Ascending aorta (tissue), 2 donors: ENCODE data around the gene HS3ST6. TPM values are rescaled to one million over a fixed set of nuclear protein-coding genes. Genes with fewer than 3 reads are reported as not detected.

Experiments
- DNase-seq, 2 donors: peaks; one replicate each; pipeline ENCODE4 v3.0.0-alpha.2; 2019; ENCODE audit warnings: low spot score in 2 of 2
- H3K27ac ChIP-seq, 2 donors: fragments of 200-600 bp; sonication (generic); one replicate each; pipeline ENCODE4 v1.5.1; 2016 to 2017; ENCODE audit warnings: mild to moderate bottlenecking in 1 of 2
- H3K27me3 ChIP-seq: fragments of 200-600 bp; sonication (generic); one replicate; pipeline ENCODE4 v1.5.1; 2017
- H3K36me3 ChIP-seq, 2 donors: fragments of 200-600 bp; sonication (generic); one replicate each; pipeline ENCODE4 v1.5.1; 2016
- H3K4me1 ChIP-seq, 2 donors: fragments of 200-600 bp; sonication (generic); one replicate each; pipeline ENCODE4 v1.5.1; 2016 to 2017; ENCODE audit warnings: mild to moderate bottlenecking in 1 of 2
- H3K4me3 ChIP-seq, 2 donors: fragments of 200-600 bp; sonication (generic); one replicate each; pipeline ENCODE4 v1.5.1; 2016 to 2017; ENCODE audit warnings: mild to moderate bottlenecking in 1 of 2
- H3K9me3 ChIP-seq, 2 donors: fragments of 200-600 bp; sonication (generic); one replicate each; pipeline ENCODE4 v1.5.1; 2016
- CTCF ChIP-seq, 3 experiments: fragments of 200-600 bp in 2 of 3; fragments of 450-650 bp in 1 of 3; sonication (generic) in 2 of 3; IDR thresholded peaks; one replicate each; pipeline ENCODE4 v1.5.1; 2016 to 2019; ENCODE audit warnings: antibody characterized with exemption in 3 of 3, mild to moderate bottlenecking in 1 of 3, moderate library complexity in 1 of 3
- intact Hi-C: fragments of 100-400 bp; cut with DNase I; formaldehyde crosslinking; loops from one replicate; pipeline ENCODE4 v1.15.1; 2023
- total RNA-seq: library from RNA; depleted of rRNA; stranded (reverse); fragments of >200 nt; gene quantifications from one replicate; pipeline ENCODE4 v1.1.0, GENCODE V29; 2016

The HS3ST6 gene
- total RNA-seq = not detected

DNA sequence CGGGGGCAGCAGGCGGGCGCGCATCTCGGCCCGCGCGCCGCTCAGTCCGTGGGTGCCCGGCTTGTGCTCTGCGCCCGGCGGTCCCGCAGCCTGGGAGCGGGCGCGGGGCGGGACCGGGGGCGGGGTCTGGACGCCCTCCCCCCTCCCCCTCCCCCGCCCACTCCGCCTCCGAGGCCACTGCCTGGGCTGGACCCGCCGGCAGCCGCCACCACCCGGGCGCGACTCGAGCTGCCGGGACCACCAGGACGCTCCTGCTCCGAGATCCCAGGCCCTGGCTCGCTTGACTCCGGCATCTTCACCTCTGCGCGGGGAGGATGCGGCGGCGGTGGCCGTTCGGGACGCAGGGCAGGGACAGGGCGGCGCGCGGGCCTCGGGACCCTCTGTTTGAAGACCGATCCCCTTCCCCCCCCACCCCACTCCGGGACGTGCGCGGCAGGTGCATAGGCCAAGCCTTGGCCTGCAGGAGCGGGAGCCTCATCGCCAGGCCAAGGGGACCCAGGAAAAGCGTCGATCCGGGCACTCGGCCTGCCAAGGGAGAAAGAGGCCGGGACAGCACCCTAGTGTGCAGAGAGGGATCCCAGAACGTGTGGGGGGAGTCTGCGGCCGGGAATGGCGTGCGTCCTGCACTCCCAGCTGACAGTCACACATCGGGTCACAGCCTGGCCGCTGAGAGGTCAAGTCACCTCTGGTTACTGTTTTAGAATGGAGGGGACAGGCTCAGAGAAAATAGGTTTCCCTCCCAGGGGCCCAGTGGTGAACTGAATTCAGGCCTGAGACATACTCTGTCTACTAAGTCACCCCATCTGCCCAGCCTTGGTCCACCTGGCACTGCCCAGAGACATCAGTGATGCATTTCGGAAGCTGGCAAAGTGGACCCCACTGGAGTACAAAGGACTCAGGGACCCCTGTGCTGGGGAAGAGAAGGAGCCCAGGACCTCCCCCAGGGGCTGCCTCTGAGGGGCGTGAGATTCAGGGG is at the start of gene HS3ST6:
HS3ST6 (minus strand) TSS at position 65 of the 976 bp plus-strand sequence. CDS start 92 bp downstream, outside the sequence.
- no peaks in the 10 kb centered on the region for H3K4me1 ChIP-seq
- H3K36me3 ChIP-seq = no peaks in the 10 kb centered on the region
- H3K4me3 ChIP-seq = peak within 1 kb of the TSS in 1 of 2 donors; percentile 35
- intact Hi-C loops = no loop called here
- no peaks in the 10 kb centered on the region for H3K9me3 ChIP-seq
- H3K27ac ChIP-seq = no peak within 1 kb of the TSS
- no peak for TF ChIP-seq CTCF (IDR thresholded peaks at IDR 0.05)
- peaks cover 21% of the 10 kb centered on the region for H3K27me3 ChIP-seq
- DNase-seq = no peak

GRCh38 chr16:1966460-1966859 is 48.2 kb upstream of the HS3ST6 start, which contains the start of gene RNF151:
Gene RNF151 (plus strand): TSS chr16:1966856. CDS start chr16:1966882, 26 bp downstream.
- H3K4me1 ChIP-seq = peaks cover 6 to 17% of the 10 kb centered on the region in 2 donors
- H3K36me3 ChIP-seq = peaks cover 20 to 26% of the 10 kb centered on the region in 2 donors
- no peak for DNase-seq
- no peaks in the 10 kb centered on the region for H3K9me3 ChIP-seq
- no peak for TF ChIP-seq CTCF (IDR thresholded peaks at IDR 0.05)
- H3K4me3 ChIP-seq = peak within 1 kb of the TSS; percentile 92 to 94
- no peaks in the 10 kb centered on the region for H3K27me3 ChIP-seq
- peak within 1 kb of the TSS; percentile 99 for H3K27ac ChIP-seq
- intact Hi-C loops = loop anchor here (10.0 kb wide), 1 partner anchor 548 kb away; the partner anchor contains the start of gene ATP6V0C

GRCh38 chr16:1965396-1966001 is 47.3 kb upstream of the HS3ST6 start:
- Histone ChIP-seq H3K36me3 (peaks cover 24 to 29% of the 10 kb centered on the region in 2 donors), H3K4me3 (peak overlapping the region; percentile 92 to 94), H3K27ac (peak overlapping the region; percentile 99), H3K4me1 (peaks cover 2 to 13% of the 10 kb centered on the region in 2 donors), H3K9me3 (no peaks in the 10 kb centered on the region), H3K27me3 (no peaks in the 10 kb centered on the region)
- no peak for DNase-seq
- TF ChIP-seq CTCF (IDR thresholded peaks at IDR 0.05) = no peak
- intact Hi-C loops = loop anchor here (10.0 kb wide), 1 partner anchor 549 kb away; the partner anchor contains the start of gene ATP6V0C

DNA sequence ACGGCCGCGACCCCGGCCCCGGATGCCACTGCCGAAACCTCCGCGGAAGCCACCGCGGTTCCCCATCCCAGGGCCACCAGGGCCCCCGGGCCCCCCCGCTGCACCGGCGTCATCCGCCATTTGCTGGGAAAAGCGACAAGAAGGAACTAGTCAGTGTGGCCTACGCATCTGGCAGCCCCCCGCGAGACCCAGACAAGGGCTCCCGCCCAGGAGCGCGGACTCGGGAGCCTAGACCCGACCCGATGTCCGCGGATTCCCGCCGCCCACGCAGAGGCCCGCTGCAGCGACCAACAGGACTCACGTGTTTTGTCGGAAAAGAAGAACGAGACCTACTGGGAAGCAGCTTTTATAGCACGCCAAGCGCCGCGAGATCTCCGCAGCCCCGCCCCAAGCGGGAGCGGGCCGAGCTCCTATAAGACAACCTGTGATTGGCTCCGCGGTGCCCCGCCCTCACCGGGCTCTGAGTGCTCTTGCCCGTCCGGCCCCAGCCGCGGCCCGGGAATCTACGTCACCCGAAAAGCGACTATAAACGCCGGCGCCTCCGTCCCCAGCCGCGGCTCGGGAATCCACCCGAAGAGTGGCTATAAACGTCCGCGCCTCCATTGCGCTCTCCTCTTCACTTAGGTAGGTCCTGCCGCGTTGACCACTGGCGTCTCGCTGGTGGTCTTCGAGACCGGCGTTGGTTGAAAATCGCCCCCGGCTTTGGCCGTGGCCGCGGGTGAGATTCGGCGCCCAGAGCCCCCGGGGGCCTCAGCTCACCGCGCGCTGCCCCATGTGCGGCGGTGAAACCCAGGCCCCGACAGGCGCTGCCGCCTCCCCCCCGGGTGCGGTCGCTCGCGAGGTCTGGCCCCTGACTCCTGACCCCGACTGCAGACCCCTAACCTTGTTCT is 46.5 kb upstream of the HS3ST6 start, which contains the start of gene RPS2:
RPS2 (minus strand) TSS at position 321 of the 890 bp plus-strand sequence; CDS start at position 120, 201 bp downstream.
- TF ChIP-seq CTCF (IDR thresholded peaks at IDR 0.05) = no peak
- H3K4me1 ChIP-seq = peaks cover 3 to 21% of the 10 kb centered on the region in 2 donors
- H3K27ac ChIP-seq = peak within 1 kb of the TSS; percentile 99
- no peaks in the 10 kb centered on the region for H3K9me3 ChIP-seq
- peak; percentile 94 to 100 for DNase-seq
- peak within 1 kb of the TSS; percentile 92 to 94 for H3K4me3 ChIP-seq
- no peaks in the 10 kb centered on the region for H3K27me3 ChIP-seq
- intact Hi-C loops = loop anchor here (10.0 kb wide), 1 partner anchor 550 kb away; the partner anchor contains the start of gene ATP6V0C
- peaks cover 24 to 29% of the 10 kb centered on the region in 2 donors for H3K36me3 ChIP-seq
